ENCODE results near the gene RIMKLB.

Gene RIMKLB

GRCh38 chr12:8781381-8782127 is 83.8 kb downstream of the RIMKLB start:
- no peak; the same call in 2 of the 3 replicates for ATAC-seq
- TF ChIP-seq CREB5 (CRISPR knock-in tag; IDR thresholded peaks at IDR 0.05; ENCODE audit: low read depth) (no peak), OSR1 (CRISPR knock-in tag; IDR thresholded peaks at IDR 0.05) (no peak), ZNF8 (CRISPR knock-in tag; IDR thresholded peaks at IDR 0.05) (no peak), SNAI2 (CRISPR knock-in tag; IDR thresholded peaks at IDR 0.05) (no peak), TCF4 (CRISPR knock-in tag; IDR thresholded peaks at IDR 0.05; ENCODE audit: borderline replicate concordance) (peak; percentile 81), PATZ1 (CRISPR knock-in tag; IDR thresholded peaks at IDR 0.05; ENCODE audit: borderline replicate concordance) (no peak), ZC3H10 (CRISPR knock-in tag; IDR thresholded peaks at IDR 0.05) (no peak), ZFP30 (CRISPR knock-in tag; IDR thresholded peaks at IDR 0.05) (no peak), POU6F1 (CRISPR knock-in tag; IDR thresholded peaks at IDR 0.05; ENCODE audit: borderline replicate concordance, low read depth) (no peak), ISL1 (CRISPR knock-in tag; IDR thresholded peaks at IDR 0.05) (peak; percentile 31; the same call in 1 of the 2 replicates), ZFP3 (CRISPR knock-in tag; IDR thresholded peaks at IDR 0.05) (no peak)

GRCh38 chr12:8784290-8784888 is 86.6 kb downstream of the RIMKLB start:
- TF ChIP-seq OSR1 (CRISPR knock-in tag; IDR thresholded peaks at IDR 0.05) (no peak), ISL1 (CRISPR knock-in tag; IDR thresholded peaks at IDR 0.05) (no peak), BACH2 (CRISPR knock-in tag; IDR thresholded peaks at IDR 0.05; ENCODE audit: borderline replicate concordance) (no peak), PATZ1 (CRISPR knock-in tag; IDR thresholded peaks at IDR 0.05; ENCODE audit: borderline replicate concordance) (no peak), GLIS3 (CRISPR knock-in tag; IDR thresholded peaks at IDR 0.05) (no peak), ESRRG (CRISPR knock-in tag; IDR thresholded peaks at IDR 0.05) (no peak), ZFP30 (CRISPR knock-in tag; IDR thresholded peaks at IDR 0.05) (no peak), ARNTL (CRISPR knock-in tag; IDR thresholded peaks at IDR 0.05; ENCODE audit: borderline replicate concordance, low read depth) (no peak), RARB (CRISPR knock-in tag; IDR thresholded peaks at IDR 0.05) (no peak), ZNF8 (CRISPR knock-in tag; IDR thresholded peaks at IDR 0.05) (no peak), SNAI2 (CRISPR knock-in tag; IDR thresholded peaks at IDR 0.05) (no peak), TCF4 (CRISPR knock-in tag; IDR thresholded peaks at IDR 0.05; ENCODE audit: borderline replicate concordance) (no peak), ZNF565 (CRISPR knock-in tag; conservative IDR thresholded peaks at IDR 0.05; ENCODE audit: low read depth) (no peak), POU6F1 (CRISPR knock-in tag; IDR thresholded peaks at IDR 0.05; ENCODE audit: borderline replicate concordance, low read depth) (no peak), ZFP3 (CRISPR knock-in tag; IDR thresholded peaks at IDR 0.05) (no peak), ZNF70 (CRISPR knock-in tag; IDR thresholded peaks at IDR 0.05) (no peak), CREB5 (CRISPR knock-in tag; IDR thresholded peaks at IDR 0.05; ENCODE audit: low read depth) (no peak), ZC3H10 (CRISPR knock-in tag; IDR thresholded peaks at IDR 0.05) (no peak)
- ATAC-seq = peak; percentile 20; the same call in 1 of the 3 replicates
